Renal cortical epithelial cell (primary cell): ENCODE measurements around the gene PDGFD. TPM values are rescaled to one million over a fixed set of nuclear protein-coding genes. Genes with fewer than 3 reads are reported as not detected.

ENCODE experiments used
- DNase-seq: peaks from one replicate; pipeline ENCODE4 v3.0.0-alpha.2; 2011; ENCODE audit warnings: low read depth
- total RNA-seq: library from RNA; depleted of rRNA; stranded (reverse); fragments of >200 nt; gene quantifications from 2 replicates; pipeline ENCODE4 v1.2.3, GENCODE V29; 2014

The PDGFD gene
- total RNA-seq, 1 donor from 2014 or later, result 8.7 TPM

DNA sequence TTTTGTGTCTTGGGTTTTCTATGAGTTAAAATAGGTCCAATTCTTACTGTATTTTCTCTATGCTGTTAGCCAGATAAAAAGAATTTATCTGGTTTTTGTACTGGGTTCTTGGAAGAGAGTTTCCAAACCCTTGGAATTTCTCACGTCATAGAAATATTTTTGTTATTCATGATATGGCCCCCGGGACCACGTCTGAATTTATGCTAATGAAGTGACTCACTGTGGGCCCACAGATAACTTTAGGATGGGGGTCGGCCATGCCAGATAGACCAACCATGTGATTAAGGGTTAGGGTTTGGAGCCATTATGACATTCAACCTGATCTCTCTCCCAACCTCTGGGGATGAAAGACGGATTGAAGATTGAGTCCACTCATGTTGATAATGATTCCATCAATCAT is 163.1 kb downstream of the PDGFD start:
- no peak for DNase-seq

- DNase-seq, result no peak
These were observed 165.0 kb downstream of the PDGFD start for GRCh38 chr11:103998826-103999508.

- DNase-seq, result no peak
These were observed 166.9 kb downstream of the PDGFD start for GRCh38 chr11:103997082-103997481.

DNA sequence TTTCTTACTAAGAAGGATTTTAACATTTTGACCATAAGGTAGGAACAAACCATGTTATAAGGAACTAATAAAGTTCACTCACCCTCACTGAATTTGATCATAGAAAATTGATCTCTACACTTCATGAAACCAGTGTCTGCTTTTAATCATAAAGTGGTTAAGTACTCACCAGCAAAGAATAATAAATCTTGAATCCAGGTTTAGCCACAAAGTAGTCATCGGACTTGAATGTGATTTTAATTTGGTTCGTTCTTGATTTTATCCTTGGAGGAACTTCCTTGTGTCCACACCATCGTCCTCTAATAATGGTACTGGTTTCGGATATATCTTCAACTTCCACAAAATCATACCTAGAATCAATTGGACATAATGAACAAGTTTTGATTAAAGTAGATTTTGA is 168.1 kb downstream of the PDGFD start:
- no peak for DNase-seq

GRCh38 chr11:103994518-103994917 is 169.4 kb downstream of the PDGFD start:
- DNase-seq, result no peak

GRCh38 chr11:103994094-103994493 is 169.9 kb downstream of the PDGFD start:
- no peak for DNase-seq

- DNase-seq, result no peak
These were observed 170.4 kb downstream of the PDGFD start for GRCh38 chr11:103993507-103993906.

DNA sequence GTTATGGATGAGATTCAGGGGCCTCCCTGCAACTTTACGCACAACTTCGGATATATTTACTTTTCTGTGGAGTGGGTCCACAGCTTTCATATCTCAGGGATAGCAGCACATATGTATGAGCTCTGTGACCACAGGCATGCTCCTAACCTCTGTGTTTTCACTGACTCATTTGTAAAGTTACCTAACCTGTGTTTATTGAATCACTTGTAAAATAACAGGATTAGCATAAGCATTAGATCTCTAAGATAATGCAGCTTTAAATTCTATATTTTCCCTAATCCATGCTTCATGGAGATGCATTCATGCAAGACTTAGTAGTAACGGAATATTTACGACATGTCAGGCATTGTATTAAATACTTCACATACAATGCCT is 175.4 kb downstream of the PDGFD start:
- peak; percentile 77 for DNase-seq

GRCh38 chr11:103987629-103988594 is 176.0 kb downstream of the PDGFD start:
- peak; percentile 6 for DNase-seq

GRCh38 chr11:103985041-103985440 is 178.9 kb downstream of the PDGFD start:
- DNase-seq, result no peak

- DNase-seq, result no peak
These were observed 183.8 kb downstream of the PDGFD start for GRCh38 chr11:103980108-103980507.

GRCh38 chr11:103978616-103979595 is 185.0 kb downstream of the PDGFD start:
- DNase-seq, result peak; percentile 78

DNA sequence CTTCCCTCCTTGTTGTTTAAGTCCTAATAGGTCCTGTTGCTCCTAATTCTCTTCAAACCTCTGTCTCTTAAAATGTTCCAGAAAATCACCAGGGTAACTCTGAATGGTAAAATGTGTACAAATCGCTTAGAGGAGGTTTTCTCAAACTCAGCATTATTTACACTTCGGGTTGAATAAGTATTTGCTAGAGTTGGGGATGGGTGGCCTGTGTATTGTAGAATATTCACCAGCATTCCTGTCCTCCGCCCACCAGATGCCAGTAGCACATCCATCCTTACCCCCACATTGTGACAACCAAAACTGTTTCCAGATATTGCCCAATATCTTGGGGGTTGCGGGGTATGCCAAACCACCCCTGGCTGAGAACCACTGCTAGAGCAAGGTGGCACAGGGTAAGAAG is 191.9 kb downstream of the PDGFD start:
- DNase-seq, result no peak

DNA sequence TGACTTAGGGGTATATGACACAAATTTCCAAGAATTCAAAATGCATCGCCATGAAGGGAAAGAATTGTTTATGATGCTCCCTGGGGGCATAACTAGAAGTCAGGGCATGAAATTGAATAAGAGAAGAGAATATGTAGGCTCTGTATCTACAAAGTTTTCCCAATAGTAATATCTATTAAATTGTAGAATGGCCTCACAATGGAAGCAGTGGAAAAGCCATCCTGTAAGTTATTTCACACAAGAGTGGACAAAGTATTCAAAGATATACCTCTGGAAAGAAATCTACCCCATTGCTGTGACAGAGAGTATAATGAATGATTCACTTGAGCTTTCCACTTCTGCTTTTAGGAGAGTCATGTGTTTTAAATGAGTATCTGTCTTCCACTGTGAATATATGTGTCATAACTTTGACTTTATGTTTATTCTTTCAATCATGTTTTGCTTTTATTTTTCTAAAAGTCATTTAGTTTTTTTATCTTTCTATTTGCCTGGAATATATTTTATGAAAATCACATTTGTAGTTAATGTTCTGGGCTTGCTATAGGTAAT is 193.2 kb downstream of the PDGFD start:
- DNase-seq, result no peak

- no peak for DNase-seq
These were observed 195.3 kb downstream of the PDGFD start for GRCh38 chr11:103968685-103969084.

DNA sequence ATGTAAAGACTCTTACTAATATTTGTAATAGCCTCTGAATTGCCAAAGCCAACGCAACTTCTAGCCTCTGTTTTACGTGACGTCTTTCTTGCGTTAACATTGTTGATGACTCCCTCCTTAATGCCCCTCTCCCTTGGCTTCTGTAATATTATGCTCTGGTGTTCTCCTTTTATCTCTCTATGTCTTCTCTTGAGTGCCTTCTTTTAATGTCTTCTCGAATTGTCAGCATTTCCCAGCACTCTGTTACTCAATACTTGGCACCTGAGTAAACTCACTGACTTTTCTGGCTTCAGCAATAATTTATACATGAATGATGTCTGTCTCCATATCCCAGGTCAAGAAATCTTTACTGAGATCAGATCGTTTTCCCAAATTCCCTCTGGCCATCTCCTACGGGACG is 196.0 kb downstream of the PDGFD start:
- DNase-seq, result no peak

DNA sequence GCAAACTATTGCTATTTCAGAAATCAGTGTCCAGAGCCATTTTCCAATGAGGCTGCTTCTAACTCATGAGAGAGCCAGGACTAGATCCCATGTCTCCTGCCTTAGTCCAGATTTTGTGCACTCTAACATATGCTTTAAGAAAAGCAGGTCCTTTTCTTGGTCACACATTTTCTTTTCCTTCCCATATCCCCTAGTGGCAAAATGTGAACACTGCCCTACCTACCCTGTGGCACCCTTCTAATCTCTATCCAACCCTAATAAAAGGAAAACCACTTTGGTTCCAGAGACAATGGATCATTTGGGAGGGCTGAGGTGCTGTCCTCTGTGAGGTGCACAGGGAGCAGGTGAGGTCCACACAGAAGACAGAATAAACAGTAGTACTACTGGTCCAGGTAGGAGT is 199.6 kb downstream of the PDGFD start:
- DNase-seq, result no peak

DNA sequence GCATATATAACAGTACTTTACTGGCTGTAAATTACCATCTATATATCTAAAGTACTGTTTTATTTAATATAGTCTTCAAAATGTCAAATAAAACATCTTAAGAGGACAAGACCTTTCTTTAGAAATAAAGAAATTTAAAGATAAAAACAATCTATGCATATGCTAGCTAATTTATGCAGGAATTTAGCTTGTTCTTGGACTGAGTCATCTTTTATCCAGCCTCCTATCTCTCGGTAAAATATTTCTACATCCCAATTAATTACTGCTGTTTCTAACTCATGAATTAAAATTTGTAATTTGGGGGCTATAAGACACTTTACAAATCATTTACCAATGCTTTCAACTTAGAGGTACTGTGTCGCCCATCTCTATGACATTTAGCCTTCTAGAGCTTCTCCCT is 200.3 kb downstream of the PDGFD start:
- no peak for DNase-seq

DNA sequence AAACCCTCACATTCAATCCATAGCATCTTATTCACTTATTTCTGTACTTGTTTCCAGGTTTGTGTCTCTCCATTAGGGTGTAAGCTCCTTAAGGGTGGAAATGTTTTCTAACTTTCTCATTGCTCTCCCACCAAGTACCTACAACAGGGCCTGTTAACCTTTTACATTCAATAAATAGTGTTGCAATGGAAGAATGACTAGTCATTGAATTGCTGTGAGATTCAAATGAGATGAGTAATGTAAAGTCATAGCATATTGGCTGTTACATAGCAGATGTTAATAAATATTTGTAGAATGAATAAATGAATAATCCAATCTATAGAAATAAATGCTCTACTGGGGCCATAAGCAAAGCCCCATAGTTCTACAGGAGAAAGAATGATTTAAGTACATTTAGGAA is 202.9 kb downstream of the PDGFD start:
- peak; percentile 81 for DNase-seq

- DNase-seq, result no peak
These were observed 203.8 kb downstream of the PDGFD start for GRCh38 chr11:103960108-103960507.

DNA sequence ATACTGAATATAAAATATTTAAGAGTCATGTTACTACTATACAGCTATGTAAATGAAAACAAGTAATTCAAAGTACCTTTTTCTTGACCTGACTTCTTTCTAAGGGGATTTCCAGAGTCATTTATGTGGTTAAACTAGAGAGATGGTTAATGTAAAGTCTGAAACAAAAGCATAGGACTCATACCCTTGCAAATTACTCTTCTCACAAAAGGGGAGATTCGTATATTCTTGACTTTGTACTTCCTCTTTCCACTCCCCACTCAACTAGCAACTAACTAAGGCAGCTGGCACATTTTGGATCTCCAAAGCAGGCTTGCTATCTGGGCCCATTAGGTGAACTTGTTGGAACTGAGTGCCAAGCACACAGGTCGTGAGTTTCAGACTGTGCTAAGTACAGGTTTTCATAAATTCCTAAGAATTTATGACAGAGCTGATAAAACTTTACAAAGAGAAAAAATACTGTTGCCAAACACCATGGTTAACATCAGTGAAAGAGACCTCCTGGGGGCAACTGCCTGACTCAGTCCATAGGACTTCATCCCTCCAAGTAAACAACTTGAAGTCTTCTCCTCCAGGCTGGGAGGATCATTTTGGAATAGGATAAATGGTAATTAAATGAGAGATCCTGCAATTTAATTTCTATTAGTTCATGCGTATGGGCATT is 204.5 kb downstream of the PDGFD start:
- peak; percentile 45 for DNase-seq
